ENCODE results near the gene ZMYND15. TPM values are rescaled to one million over a fixed set of nuclear protein-coding genes. Genes with fewer than 3 reads are reported as not detected.
A peak's percentile ranks its signal among the peaks of the same experiment; 100 is the strongest.

The ZMYND15 gene
- polyA plus RNA-seq, 1 experiment = 0.13 TPM

DNA sequence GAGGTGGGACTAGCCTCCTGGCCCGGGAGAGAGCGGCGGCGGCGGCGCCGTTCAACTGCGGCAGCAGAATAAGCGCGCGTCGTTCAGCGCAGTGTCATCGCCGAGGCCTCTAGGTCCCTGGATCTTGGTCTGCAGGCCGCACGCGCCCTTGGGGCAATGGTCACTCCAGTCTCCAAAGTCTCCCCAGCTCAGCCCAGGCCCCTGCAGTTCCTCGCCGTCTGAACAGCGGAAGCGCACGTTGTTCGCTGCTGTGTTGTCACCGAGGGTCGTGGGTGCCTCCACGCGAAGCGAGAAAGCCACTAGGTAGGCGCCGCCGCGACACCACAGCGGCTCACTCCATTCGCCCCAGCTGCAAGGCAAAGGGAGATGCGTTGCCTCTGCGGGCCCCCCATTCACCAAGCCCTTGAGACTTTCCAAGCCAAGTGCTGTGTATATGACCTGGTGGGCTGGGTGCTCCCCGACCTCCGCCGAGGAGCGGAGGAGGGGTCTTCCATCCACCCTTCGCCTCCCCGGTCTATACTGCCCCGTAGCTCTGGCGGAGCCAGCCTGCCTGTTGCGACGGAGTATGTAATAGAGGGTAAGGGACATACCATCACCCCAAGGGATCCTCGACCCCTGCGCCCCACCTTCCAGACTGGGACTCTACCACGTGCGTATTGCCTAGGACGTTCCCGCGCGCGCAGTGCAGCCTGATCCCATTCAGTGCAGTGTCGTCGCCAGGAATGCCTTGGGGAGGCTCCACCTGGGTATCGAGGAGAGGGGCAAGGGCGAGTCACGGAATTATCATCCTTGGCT is 45.9 kb downstream of the ZMYND15 start:
- Histone ChIP-seq H3K4me3 (ENCODE audit: low read depth, low read length) (no peak overlapping the region), H3K27me3 (ENCODE audit: control insufficient read depth, insufficient read depth, low read length) (peaks cover 10% of the 10 kb centered on the region), H3K36me3 (ENCODE audit: control insufficient read depth, insufficient read depth, low read length) (no peaks in the 10 kb centered on the region)
- no peak for TF ChIP-seq CTCF (IDR thresholded peaks at IDR 0.05; ENCODE audit: insufficient read depth, low read depth, low read length)
- ChIA-PET POLR2A (no interaction called here), CTCF (interaction anchor here (0.6 to 7.9 kb wide), 7 partner anchors 41 to 120 kb away, joined by 3 to 112 read pairs (median 7); partner anchors contain the start of genes C17orf107 and CHRNE)
- DNase-seq (ENCODE audit: low read depth) = no peak

DNA sequence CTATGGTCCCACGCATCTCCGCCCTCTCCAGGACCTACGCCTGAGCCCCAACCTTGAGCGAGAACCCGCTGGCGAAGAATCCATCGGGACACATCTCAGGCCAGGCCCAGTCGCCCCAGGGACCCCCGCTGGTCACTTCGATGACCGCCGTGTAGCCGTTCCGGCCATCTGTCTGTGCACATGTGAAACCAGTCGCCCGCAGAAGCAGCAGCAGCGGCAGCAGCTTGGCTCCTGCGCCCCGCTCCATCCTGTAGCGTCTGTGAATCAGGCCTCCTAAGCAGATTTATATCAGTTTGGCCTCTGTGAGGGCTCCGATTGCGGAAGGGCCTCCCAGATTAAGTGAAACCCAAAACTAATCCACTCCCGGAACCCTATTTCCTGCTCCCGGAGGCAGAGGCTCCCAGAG is 46.5 kb downstream of the ZMYND15 start, which contains the start of gene VMO1:
TSS of gene VMO1 (minus strand) at position 259 of the 406 bp plus-strand sequence. CDS start at position 247, 12 bp downstream.
- CTCF ChIA-PET = interaction anchor here (0.6 to 7.9 kb wide), 9 partner anchors 11 to 119 kb away, joined by 3 to 112 read pairs (median 7); partner anchors contain the start of genes C17orf107 and CHRNE
- DNase-seq (ENCODE audit: low read depth) = no peak
- POLR2A ChIA-PET = no interaction called here
- H3K27me3 ChIP-seq (ENCODE audit: control insufficient read depth, insufficient read depth, low read length) = peaks cover 10% of the 10 kb centered on the region
- no peak within 1 kb of the TSS for H3K4me3 ChIP-seq (ENCODE audit: low read depth, low read length)
- no peaks in the 10 kb centered on the region for H3K36me3 ChIP-seq (ENCODE audit: control insufficient read depth, insufficient read depth, low read length)
- no peak for TF ChIP-seq CTCF (IDR thresholded peaks at IDR 0.05; ENCODE audit: insufficient read depth, low read depth, low read length)

DNA sequence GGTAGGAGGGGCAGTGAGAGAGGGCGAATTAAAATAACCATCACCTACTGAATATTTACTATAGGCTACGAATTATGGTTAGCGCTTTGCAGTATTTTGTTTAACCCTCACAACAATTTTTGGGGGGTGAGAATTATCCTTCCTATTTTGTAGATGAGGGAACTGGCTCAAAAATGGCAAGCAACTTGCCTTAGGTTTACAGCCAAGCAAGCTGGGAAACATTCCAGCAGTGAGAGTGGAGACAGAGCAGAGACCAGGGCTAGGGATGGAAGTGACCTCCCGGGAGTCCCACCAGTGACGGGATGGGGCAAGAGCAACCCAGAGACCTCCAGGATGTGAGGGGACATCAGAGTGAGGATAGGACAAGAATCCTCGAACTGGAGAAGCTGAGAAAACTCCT is 46.9 kb downstream of the ZMYND15 start:
- CTCF ChIA-PET = interaction anchor here (0.6 to 7.9 kb wide), 10 partner anchors 11 to 483 kb away, joined by 3 to 112 read pairs (median 6); partner anchors contain the start of genes C17orf107 and CHRNE
- POLR2A ChIA-PET = no interaction called here
- peaks cover 10% of the 10 kb centered on the region for H3K27me3 ChIP-seq (ENCODE audit: control insufficient read depth, insufficient read depth, low read length)
- H3K36me3 ChIP-seq (ENCODE audit: control insufficient read depth, insufficient read depth, low read length) = no peaks in the 10 kb centered on the region
- DNase-seq (ENCODE audit: low read depth) = no peak
- H3K4me3 ChIP-seq (ENCODE audit: low read depth, low read length) = no peak overlapping the region
- no peak for TF ChIP-seq CTCF (IDR thresholded peaks at IDR 0.05; ENCODE audit: insufficient read depth, low read depth, low read length)

DNA sequence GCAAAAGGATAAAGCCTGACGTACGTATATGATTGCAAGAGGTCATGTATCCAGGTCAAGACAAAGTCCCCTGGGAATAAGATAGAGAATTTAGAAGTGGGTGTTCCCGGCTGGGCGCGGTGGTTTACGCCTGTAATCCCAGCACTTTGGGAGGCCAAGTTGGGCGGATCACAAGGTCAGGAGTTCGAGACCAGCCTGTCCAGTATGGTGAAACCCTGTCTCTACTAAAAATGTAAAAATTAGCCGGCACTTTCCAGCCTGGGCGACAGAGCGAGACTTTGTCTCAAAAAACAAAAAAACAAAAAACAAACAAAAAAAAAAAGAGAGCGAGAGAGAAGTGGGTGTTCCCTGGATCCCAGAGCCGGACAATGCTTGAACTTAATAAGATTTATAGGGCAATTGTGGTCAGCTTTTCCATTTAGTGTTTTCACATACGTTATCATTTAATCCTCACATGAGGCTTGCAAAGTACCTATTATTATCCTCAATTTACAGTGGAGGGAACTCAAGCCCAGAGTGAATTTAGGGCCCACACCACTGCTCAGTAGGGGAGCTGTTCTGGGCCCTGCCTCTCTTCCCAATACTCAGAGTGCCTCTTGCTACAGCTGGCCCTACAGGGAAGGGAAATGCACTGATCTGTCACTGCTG is 48.6 kb downstream of the ZMYND15 start:
- TF ChIP-seq CTCF (IDR thresholded peaks at IDR 0.05; ENCODE audit: insufficient read depth, low read depth, low read length) = 0 out of 2 replicates have a peak, but pooled peaks have one; percentile 3
- ChIA-PET CTCF (interaction anchor here (0.6 to 7.9 kb wide), 18 partner anchors 12 to 219 kb away, joined by 3 to 112 read pairs (median 4); partner anchors contain the start of genes ARRB2, C17orf107 and TM4SF5), POLR2A (interaction anchor here (0.6 kb wide), 1 partner anchor 242 kb away, joined by 10 read pairs; no protein-coding TSS in a partner anchor)
- no peak overlapping the region for H3K4me3 ChIP-seq (ENCODE audit: low read depth, low read length)
- peaks cover 8% of the 10 kb centered on the region for H3K27me3 ChIP-seq (ENCODE audit: control insufficient read depth, insufficient read depth, low read length)
- H3K36me3 ChIP-seq (ENCODE audit: control insufficient read depth, insufficient read depth, low read length) = no peaks in the 10 kb centered on the region
- no peak for DNase-seq (ENCODE audit: low read depth)
